Retinal pigment epithelial cell (primary cell): ENCODE data around the gene HIPK2.
"Not testable (repeated sequence)": the region's sequence is repeated elsewhere in the genome, so short reads cannot be mapped to it uniquely, and the experiment has no call there.

Experiments
- DNase-seq: peaks from one replicate; pipeline ENCODE4 v3.0.0-alpha.2; 2010; ENCODE audit warnings: low read depth
- H3K4me3 ChIP-seq: 2 replicates; pipeline ENCODE4 v1.5.1; 2011; ENCODE audit warnings: mild to moderate bottlenecking, low read length, control low read depth, moderate library complexity
- CTCF ChIP-seq: conservative IDR thresholded peaks from 2 replicates; pipeline ENCODE4 v1.5.1; 2011; ENCODE audit warnings: low read depth, low read length, control low read depth, inconsistent platforms

The HIPK2 gene

GRCh38 chr7:139560678-139561077, 217.1 kb downstream of the HIPK2 start:
- no peak for TF ChIP-seq CTCF
- H3K4me3 ChIP-seq = no peak overlapping the region
- no peak for DNase-seq

- no peak for TF ChIP-seq CTCF
- no peak overlapping the region for H3K4me3 ChIP-seq
- no peak for DNase-seq
Measured at GRCh38 chr7:139560199-139560598, 217.6 kb downstream of the HIPK2 start.

- no peak overlapping the region for H3K4me3 ChIP-seq
- TF ChIP-seq CTCF = no peak
- no peak for DNase-seq
Measured at GRCh38 chr7:139559364-139560105, 218.3 kb downstream of the HIPK2 start.

- DNase-seq = no peak
- TF ChIP-seq CTCF = peak; percentile 5
- H3K4me3 ChIP-seq = no peak overlapping the region
Measured at GRCh38 chr7:139557857-139558581, 219.8 kb downstream of the HIPK2 start.

- DNase-seq, H3K4me3 ChIP-seq: not testable (repeated sequence)
Measured at GRCh38 chr7:139553991-139554700, 223.7 kb downstream of the HIPK2 start.

- DNase-seq = no peak
- H3K4me3 ChIP-seq = no peak overlapping the region
- TF ChIP-seq CTCF = no peak
Measured at GRCh38 chr7:139548302-139549028, 229.3 kb downstream of the HIPK2 start.

- H3K4me3 ChIP-seq = no peak overlapping the region
- no peak for TF ChIP-seq CTCF
- DNase-seq = no peak
Measured at GRCh38 chr7:139544645-139545044, 233.2 kb downstream of the HIPK2 start.
